ENCODE measurements around the gene BMPR1A. TPM values are rescaled to one million over a fixed set of nuclear protein-coding genes. Genes with fewer than 3 reads are reported as not detected.

Gene BMPR1A
- total RNA-seq, 4 donors from 2014 or later: 72.7 to 89.5 (median 84.2) TPM

DNA sequence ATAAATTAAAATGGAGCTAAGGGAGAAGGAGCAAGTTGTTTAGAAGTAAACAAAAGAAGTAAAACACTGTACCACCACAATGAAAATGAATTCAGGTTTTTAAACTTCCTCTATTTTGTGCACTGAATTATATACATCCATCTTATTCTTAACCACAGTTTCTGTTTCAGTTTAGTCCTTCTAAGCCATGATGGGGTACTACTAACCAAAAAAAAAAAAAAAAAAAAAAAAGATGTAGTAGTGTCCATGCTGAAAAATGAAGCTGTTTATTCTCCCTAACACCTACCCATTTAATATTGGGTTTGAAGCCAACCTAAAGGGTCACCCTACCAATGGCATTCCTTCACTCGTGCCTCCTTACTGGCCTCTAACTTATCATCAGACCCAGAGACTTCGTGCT, 3.4 kb upstream of the BMPR1A start:
- H3K9me3 ChIP-seq: no peaks in the 10 kb centered on the region
- intact Hi-C loops (cut with DNase I): no loop called here
- no peaks in the 10 kb centered on the region for H3K27me3 ChIP-seq
- TF ChIP-seq, protein P1, sequence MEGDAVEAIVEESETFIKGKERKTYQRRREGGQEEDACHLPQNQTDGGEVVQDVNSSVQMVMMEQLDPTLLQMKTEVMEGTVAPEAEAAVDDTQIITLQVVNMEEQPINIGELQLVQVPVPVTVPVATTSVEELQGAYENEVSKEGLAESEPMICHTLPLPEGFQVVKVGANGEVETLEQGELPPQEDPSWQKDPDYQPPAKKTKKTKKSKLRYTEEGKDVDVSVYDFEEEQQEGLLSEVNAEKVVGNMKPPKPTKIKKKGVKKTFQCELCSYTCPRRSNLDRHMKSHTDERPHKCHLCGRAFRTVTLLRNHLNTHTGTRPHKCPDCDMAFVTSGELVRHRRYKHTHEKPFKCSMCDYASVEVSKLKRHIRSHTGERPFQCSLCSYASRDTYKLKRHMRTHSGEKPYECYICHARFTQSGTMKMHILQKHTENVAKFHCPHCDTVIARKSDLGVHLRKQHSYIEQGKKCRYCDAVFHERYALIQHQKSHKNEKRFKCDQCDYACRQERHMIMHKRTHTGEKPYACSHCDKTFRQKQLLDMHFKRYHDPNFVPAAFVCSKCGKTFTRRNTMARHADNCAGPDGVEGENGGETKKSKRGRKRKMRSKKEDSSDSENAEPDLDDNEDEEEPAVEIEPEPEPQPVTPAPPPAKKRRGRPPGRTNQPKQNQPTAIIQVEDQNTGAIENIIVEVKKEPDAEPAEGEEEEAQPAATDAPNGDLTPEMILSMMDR (IDR thresholded peaks at IDR 0.05): no peak
- peaks cover 10 to 21% of the 10 kb centered on the region in 2 donors for H3K4me1 ChIP-seq
- WGBS, 2 donors: 96% methylated on average over 2 of the region's 2 CpGs
- no peak overlapping the region for H3K4me3 ChIP-seq (replicated peaks in 1 of 3)
- no peaks in the 10 kb centered on the region for H3K36me3 ChIP-seq
- DNase-seq: no peak
- peak overlapping the region; percentile 58 to 99 (median 99) for H3K27ac ChIP-seq

DNA sequence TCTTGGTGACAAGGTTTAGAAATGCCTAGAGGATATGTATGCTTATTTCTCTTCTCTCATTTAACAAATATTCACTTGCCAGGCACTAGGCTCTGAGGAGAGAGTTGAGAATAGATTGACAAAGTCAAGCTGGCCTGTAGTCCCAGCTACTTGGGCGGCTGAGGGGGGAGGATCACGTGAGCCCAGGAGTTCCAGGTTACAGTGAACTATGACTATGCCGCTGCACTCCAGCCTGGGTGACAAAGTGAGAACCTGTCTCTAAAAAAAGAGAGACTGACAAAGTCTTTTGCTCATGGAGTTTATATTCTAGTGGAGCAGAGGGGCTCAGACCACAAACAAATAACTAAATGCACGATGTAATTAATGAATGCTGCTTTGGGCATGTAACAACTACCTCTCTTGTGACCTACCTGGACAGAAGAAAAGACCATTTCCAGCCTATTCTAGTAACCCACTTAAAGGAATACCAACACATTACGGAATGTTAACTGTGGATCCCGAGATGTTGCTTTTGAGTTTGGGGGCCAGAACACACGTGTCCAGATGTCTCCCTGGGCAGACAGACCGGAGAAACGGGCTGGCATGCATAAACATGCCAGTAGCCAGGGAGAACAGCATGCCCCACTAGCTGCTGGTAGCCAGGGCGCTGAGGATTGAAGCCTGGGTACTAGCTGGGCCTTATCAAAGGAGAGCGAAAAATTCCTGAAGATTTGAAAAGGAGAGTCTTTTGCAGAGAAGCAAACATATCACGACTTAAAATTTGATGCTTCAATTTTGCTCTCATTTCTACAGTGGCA, 2.6 kb upstream of the BMPR1A start:
- Histone ChIP-seq H3K36me3 (no peaks in the 10 kb centered on the region), H3K4me3 (replicated peaks in 1 of 3) (no peak overlapping the region), H3K27ac (peak overlapping the region; percentile 58 to 99 (median 99)), H3K27me3 (no peaks in the 10 kb centered on the region), H3K9me3 (no peaks in the 10 kb centered on the region), H3K4me1 (peaks cover 10 to 21% of the 10 kb centered on the region in 2 donors)
- TF ChIP-seq, protein P1 (IDR thresholded peaks at IDR 0.05): no peak
- TF ChIP-seq POLR2A (IDR thresholded peaks at IDR 0.05): peak in 1 of 2 donors; percentile 57
- intact Hi-C loops (cut with DNase I): no loop called here
- 56 to 63% methylated on average over 12 of the region's 12 CpGs for WGBS, 2 donors
- DNase-seq: peak; percentile 91

DNA sequence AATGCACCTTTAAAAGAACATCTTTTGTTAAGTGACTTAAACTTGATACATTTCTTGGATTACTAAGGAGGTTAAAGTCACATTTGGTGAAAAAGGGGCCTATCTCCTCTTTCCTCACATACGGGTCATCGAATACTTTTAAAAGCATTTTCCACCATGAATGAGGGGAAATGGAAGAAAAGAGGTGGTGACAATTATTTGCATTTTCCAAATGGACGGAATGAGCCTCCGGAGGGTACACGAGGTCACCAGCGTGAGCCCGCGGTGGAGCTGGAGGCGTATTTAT, 1.0 kb upstream of the BMPR1A start:
- TF ChIP-seq POLR2A (IDR thresholded peaks at IDR 0.05): no peak
- TF ChIP-seq, protein P1 (IDR thresholded peaks at IDR 0.05): no peak
- Histone ChIP-seq H3K9me3 (no peaks in the 10 kb centered on the region), H3K36me3 (no peaks in the 10 kb centered on the region), H3K27me3 (no peaks in the 10 kb centered on the region), H3K4me3 (replicated peaks in 1 of 3) (peak overlapping the region; percentile 67 to 77 (median 71)), H3K27ac (peak overlapping the region; percentile 97 to 99 (median 99)), H3K4me1 (peaks cover 15 to 21% of the 10 kb centered on the region in 2 donors)
- no peak for DNase-seq
- 2 to 6% methylated on average over 9 of the region's 9 CpGs for WGBS, 2 donors
- intact Hi-C loops (cut with DNase I): no loop called here

DNA sequence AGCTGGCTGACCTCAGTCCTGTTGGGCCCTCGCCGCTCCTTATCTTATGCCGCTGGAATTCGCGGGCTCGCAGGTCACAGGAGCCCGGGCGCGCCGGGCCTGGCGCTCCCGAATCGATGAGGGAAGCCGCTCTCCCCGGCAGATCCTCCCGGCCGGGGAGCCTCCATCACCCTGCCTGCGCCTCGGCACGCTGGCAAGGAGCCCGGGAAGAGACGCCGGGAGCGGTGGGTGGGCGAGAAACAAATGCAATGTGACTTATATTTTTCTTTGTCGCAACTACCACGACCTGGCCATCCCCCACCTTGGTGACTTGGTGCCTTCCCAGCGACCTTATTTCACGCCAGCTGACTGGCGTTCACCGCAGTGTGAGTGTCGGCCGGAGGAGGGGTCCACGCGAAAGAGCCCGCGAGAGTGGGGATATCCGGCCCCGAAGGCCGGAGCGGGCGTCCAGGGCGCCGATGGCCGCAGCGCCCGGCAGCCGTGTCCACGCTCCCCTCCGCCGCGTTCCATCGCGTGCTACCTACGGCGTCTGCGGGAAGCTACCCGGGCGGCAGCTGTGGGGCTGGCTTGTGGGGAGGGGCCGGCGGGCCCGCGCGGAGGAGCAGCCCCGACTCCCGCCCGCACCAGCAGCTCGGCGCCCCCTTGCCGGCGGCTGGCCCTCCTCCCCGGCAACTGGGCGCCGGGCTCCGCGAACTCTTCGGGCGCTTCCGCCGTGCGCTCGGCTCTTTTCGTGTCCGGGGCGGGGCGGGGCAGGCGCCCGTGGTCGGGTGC, 494 bp upstream of the BMPR1A start:
- Histone ChIP-seq H3K27ac (peak overlapping the region; percentile 97 to 99 (median 99)), H3K36me3 (no peaks in the 10 kb centered on the region), H3K4me1 (peaks cover 15 to 22% of the 10 kb centered on the region in 2 donors), H3K4me3 (replicated peaks in 1 of 3) (peak overlapping the region; percentile 67 to 77 (median 71)), H3K9me3 (no peaks in the 10 kb centered on the region), H3K27me3 (no peaks in the 10 kb centered on the region)
- 0 to 1% methylated on average over 4 to 49 of the region's 89 CpGs for WGBS, 2 donors
- TF ChIP-seq, protein P1 (IDR thresholded peaks at IDR 0.05): peak in 1 of 6 experiments; percentile 5
- peak; percentile 80 to 94 for TF ChIP-seq POLR2A (IDR thresholded peaks at IDR 0.05)
- DNase-seq: peak; percentile 83 to 84
- intact Hi-C loops (cut with DNase I): no loop called here
